ENCODE data around the gene TGM1.

TGM1 gene

DNA sequence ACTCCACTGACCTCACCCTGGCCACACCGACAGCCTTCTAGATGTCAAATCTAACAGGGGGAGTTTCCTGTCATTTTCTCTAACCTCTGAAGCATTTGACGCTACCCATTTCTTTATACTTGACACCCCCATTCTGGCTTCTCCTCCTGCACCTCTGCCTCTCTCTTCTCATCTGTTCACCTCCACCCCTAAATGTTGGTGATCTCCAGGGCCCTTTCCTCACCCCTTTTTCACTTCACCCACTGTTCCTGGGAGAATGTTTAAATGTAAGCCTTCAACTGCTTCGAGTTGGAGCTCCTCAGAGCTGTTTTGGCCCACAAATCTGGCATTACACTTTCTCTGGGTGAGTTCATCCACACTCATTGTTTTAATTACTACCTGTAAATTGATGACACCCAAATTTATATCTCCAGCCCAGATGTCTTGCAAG lies 8.9 kb upstream of the TGM1 start:
- in situ Hi-C loops (cut with MboI; ENCODE audit: low sequenced_read_pairs) = no loop called here

DNA sequence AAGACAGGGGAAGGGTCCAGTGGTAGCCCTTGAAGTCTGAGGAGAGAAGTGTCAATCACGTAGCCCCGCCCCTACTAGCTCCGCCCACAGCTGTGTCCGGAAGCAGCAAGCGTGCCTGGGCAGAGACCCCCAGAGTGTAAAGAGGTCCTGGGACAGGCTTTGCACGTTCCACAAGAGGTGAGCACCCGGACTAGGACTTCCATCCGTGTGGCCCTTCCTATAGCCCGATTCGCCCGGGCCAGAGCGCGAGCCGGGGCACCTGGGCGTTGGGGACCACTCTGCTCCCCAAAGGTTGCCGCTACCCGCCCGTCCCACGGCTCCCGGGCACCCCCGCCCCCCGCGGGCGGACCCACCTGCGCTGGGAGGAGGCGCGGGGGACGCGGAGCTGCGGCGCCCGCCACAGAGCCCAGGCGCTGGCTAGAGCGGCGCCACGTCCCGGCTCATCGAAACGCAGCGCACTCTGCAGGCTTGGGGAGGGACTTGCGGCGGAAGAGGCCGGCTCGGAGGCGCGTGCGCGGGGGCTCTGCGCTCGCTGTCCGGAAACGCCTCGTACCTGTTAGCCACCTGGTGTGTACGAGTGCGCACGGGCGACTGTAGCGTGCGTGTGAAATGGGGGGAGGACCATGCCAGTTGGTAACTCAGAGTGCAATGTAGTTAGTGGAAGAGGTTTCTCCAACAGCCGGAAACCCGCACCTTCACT lies 8.3 kb upstream of the TGM1 start, which contains the start of gene RABGGTA:
Gene RABGGTA (minus strand): TSS at position 464 of the 700 bp plus-strand sequence. CDS start 482 bp downstream, outside the sequence.
- in situ Hi-C loops (cut with MboI; ENCODE audit: low sequenced_read_pairs) = no loop called here

DNA sequence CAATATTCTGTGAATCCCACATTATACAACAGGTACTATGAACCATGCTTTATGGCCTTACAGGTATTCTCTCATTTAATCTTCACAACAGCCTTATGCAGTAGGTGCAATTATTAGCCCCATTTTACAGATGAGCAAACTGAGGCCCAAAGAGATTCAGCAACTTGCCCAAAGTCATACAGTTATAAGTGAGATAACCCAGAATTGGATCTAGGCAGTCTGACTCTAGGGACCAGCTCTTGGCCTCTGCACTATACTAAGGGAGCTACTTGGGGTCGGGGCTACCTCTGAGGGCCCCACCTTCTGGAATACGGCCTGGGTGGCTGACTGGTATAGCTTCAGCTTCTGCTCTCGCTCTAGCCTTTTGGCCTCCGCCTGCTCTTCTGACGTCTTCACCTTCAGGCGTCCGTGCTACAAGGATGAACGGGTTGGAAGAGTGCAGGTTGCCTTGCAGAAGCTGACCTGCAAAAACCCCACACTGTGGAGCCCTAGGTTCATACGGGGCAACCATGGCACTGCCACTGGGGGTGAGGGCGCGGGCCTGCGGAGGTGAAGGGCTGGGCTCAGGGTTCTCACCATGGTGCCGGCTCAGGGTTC lies 7.7 kb upstream of the TGM1 start:
- in situ Hi-C loops (cut with MboI; ENCODE audit: low sequenced_read_pairs) = no loop called here

DNA sequence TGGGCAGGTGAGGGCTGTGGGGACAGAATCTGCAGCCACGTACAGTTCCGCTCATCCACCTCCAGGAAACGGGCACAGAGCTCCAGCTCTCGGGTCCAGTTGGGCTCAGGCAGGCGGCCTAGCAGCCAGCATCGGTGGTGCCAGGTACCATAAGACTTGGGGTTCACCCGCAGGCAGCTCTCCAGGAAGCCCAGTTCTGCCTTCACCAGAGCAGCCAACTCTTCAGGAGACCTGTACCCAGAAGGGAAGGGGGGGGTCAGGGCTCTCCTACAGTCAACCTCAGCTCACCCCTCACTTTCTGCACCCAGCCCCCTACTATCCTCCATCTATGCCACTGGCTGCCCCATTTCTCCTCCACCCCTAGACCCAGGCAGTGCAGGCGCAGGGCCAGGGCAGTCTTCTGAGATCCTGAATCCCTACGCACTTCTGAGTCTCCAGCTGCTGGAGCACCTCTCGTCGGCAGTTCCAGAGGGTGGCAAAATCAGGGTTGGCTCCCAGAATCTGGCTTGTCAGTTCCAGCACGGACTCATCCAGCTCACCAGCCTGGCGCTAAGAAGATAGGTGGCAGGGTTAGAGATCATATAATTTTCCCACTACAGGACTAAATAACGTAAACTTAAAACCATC lies 7.0 kb upstream of the TGM1 start:
- in situ Hi-C loops (cut with MboI; ENCODE audit: low sequenced_read_pairs) = no loop called here

DNA sequence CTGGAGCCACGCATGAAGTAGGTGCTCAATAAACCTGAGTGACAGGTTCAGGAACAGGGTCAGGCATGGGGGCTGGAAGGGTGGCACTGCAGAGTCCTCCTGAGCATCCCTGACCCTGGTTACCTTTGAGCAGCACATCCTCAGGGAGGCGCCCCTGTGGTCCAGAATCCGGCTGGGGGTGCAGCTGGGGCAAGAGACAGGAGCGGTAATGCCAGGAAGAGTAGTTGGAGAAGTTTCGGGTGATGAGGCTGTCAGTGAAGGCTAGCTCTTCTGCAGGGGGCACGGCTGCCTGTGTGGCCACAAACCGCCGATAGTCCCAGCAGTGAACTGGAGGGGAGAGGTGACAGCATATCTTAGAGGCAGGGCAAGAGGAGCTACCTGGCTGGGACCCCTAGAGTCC lies 6.4 kb upstream of the TGM1 start:
- in situ Hi-C loops (cut with MboI; ENCODE audit: low sequenced_read_pairs) = no loop called here

DNA sequence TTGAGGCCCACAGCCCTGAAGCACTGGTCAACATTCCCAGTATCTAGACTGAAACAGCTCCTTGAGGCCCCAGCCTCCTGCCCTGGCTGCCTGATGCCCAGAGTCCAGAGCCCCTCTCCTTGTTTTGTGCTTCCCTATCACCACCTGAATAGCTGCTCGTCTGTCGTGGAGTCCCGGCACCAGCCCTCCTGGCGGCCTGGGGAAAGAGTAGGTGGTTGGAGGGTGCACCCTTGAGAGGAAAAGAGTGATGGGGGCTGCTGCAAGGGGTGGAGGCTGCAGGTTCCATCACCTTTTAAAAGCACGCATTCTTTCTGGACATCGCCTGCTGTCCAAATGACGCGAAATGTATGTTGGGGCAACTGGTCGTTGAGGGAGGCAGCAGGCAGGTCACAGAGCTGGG lies 5.2 kb upstream of the TGM1 start:
- in situ Hi-C loops (cut with MboI; ENCODE audit: low sequenced_read_pairs) = no loop called here

DNA sequence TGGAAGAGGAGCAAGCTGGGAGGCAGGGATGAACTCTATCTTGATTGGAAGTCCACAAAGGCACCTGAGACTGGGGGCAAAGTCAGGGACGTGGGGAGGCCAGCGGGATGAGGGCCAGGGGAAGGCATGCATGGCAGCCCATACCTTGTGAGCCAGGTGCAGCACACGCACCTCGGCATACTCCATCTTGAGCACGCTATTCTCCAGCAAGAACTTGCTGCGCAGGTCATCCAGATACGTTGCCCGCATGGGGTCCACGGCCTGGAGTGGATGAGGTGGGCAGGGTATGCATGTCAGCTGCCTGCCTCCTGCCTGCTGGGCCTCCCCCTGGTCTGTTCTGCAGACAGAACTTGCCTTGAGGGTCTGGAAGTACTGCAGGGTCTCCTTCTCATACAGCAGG lies 4.5 kb upstream of the TGM1 start:
- in situ Hi-C loops (cut with MboI; ENCODE audit: low sequenced_read_pairs) = no loop called here

DNA sequence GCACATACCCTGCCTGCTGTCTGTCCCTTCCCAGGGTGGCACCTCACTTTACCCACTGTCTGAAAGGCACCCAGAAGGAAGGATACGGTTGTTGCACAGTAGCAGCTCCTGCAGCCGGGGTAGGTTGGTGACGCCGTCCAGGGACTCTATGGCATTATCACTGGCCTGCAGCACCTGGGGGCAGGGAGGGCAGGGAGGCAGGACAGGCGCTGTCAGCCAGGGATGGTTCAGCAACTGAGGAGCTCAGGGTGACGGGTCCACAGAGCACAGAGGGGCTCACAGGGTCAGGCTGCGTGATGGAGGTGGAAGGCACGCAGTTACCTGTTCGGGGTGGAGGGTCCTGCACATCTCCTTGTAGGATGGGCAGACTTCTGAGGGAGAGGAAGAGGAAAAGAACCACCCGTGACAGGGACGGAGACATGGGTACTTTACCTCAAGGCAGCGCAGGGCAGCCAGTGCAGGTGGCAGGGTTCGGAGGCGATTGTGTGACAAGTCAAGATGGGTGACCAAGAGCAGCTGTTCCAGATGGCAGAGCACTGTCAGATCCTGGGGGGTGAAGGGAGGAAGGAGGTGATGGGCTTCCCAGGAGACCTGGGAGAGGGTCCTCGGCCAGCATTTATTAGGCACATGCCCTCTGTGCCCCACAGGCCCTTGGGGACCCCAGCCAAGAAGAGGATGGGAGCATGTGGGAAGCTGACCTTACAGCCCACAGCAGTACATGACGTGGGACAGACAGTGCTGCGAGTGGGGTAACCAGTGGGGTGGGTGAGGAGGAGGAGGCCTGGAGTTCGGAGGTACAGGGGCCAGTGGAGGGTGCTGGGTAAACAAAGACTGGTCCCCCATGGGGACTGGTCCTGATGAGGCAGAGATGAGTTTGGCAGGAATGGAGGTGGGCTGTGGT lies 3.6 kb upstream of the TGM1 start:
- in situ Hi-C loops (cut with MboI; ENCODE audit: low sequenced_read_pairs) = no loop called here

DNA sequence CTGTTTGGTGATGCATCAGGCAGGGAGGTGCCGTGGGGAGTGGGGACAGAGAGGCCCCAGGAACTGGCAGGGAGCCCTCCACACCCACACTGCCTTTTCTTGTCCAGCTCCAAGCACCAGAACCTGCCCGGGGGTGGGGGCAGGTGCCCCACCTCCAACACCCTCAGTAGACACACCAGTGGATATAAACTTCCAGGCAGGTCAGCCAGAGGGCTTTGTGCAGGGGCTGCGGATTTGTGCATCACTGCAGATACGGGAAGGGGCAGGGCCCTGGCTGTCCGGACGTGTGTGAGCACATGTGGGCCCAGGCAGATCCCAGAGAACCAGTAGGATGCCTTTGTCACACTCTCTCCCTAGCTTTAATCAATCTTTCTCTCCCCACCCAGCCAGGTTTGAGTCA lies 1.3 kb upstream of the TGM1 start:
- in situ Hi-C loops (cut with MboI; ENCODE audit: low sequenced_read_pairs) = no loop called here

DNA sequence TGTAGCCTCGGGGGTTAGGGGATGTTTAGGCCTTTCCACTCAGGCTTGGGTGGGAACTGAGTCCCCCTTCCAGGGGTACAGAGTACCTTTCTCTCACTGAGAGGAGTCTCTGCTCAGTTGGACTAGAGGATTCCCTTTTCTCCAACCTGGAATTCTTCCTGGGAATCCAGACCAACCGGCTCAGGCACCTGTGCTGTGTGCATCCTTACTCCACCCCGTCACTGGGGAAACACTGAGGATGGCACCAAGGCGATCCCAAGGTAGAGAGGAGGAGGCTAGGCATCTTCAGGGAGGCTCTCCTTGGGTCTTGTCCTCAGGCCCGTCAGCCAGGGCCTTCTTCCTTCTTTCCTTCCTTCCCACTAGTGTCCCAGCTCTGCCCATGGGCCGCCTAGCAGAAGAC lies 871 bp upstream of the TGM1 start:
- in situ Hi-C loops (cut with MboI; ENCODE audit: low sequenced_read_pairs) = no loop called here

DNA sequence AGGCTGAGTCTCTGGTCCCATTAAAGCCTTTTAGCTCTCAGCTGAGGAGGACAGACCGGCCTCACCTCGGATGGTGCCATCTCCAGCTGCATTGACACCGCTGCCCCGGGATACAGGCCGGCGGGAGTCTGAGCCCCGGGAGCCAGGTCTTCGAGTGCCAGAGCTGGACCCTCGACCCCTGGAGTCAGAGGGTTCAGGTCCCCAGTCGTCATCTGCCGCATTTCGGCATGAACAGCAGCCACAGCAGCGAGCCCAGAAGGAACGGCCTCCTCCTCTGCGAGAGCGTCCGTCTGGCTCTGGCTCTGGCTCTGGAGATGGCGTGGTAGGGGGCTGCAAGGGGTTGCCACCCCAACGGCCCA lies 1.0 kb downstream of the TGM1 start:
- in situ Hi-C loops (cut with MboI; ENCODE audit: low sequenced_read_pairs) = no loop called here

DNA sequence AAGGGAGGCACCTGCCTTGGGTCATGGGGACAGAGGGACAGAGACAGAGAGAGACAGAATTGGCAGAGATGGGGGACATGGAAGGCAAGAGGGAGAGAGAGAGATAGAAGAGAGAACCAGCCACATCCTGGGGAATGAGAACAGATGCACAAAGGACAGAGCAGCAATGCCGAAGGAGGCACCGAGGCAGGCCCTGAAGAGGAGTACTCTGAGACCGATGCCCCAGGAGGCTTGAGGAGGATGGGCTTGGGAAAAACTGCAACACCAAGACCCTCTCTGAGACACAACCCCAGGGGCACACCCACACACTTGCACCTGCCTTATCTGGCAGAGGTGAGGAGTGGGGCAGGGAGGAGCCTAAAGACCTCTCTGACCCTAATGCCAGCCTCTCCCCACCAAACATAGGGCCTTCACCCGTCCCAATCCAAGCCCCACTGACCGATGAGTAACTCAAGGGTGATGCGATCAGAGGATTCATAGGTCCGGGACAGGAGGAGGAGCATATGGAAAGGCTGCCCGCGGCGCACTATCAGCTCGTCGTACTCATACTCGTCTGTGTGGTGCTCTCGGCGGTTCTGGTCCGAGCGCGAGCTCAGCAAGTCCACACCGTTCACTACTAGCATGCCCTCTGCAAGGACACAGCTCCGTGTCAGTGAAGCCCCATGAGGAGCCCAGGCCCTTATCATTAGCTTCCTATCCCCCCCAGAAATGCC lies 1.6 kb downstream of the TGM1 start:
- in situ Hi-C loops (cut with MboI; ENCODE audit: low sequenced_read_pairs) = no loop called here

DNA sequence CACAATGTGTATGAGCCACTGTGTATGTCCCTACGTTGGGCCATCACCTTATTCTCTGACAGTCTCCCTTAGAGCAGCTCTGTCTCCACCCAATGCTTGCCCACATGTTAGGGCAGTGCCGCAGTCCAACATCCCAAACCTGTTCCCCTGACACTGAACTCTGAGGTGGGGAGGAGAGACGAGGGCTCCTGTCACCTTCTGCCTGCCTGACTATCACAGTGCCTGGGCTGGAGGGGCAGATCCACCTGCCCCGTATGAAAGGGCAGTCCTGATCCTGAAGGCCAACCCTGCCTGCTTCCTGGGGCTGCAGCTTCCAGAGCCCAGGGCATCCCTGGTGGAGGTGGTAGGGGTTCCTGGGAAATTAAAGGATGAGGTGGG lies 2.2 kb downstream of the TGM1 start:
- in situ Hi-C loops (cut with MboI; ENCODE audit: low sequenced_read_pairs) = no loop called here

DNA sequence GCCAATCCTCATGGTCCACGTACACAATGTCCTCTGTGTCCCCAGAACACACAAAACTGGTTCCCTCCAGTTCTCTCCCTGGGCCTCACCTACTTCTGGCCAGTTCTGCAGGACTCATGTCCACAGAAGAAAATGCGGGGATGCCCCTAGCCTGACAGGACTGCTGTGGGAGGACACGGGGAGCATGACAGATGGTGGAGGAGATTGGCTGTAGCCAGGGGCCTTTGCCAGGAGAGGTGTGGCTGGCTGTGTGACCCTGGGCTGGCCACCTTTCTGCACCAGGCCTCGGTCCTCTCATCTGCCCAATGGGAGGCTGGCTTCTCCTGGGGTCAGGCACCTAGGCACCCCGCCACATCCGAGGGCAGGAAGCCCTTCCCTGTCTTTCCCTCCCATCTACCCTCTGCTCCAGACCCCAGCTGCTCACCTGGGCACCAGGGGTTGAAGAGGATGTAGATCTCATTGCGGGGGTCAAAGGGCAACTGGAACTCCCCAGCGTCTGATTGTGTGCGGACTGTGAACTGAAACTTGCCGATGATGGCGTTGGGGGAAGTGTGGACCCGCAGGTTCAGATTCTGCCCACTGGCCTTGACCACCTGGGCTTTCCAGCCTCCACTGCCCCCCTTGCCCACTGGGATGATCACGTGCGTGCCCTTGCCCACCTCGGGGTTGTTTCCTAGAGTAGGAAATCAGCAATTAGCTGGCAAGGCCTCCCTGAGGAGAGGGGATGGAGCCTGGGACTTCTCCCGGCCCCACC lies 2.8 kb downstream of the TGM1 start:
- in situ Hi-C loops (cut with MboI; ENCODE audit: low sequenced_read_pairs) = no loop called here

DNA sequence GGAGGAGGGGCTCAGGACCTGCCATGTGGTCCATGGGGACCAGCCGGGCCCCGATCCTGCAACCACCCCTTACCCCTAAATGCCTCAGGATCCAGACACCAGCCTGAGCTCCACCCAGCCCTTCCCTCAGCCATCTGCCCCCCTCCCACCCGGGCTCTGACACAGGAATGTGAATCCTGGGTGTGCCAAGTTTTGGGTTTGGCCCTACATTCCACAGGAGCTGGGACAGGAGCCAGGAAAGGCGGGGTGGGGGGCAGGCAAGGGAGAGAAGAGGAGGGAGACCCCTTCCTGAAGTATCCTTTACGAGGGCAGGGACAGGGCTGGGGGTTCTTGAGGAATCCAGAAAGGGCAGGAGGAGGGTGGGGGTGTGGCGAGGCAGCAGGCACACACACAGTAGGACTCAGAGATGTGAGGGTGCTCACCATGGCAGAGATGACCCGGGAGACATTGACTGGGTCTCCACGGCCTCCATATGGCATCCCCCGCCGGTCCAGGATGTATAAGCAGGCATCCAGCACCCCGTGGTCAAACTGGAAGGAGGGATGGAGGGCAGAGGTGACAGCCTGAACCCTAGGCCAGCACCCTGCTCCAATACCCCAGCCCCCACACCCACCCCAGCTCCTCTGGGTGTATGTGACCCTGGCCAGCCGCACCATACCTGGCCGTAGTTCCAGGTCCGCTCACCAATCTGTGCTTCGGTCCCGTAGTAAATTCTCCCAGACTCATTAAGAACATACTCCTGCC lies 3.5 kb downstream of the TGM1 start:
- in situ Hi-C loops (cut with MboI; ENCODE audit: low sequenced_read_pairs) = no loop called here

DNA sequence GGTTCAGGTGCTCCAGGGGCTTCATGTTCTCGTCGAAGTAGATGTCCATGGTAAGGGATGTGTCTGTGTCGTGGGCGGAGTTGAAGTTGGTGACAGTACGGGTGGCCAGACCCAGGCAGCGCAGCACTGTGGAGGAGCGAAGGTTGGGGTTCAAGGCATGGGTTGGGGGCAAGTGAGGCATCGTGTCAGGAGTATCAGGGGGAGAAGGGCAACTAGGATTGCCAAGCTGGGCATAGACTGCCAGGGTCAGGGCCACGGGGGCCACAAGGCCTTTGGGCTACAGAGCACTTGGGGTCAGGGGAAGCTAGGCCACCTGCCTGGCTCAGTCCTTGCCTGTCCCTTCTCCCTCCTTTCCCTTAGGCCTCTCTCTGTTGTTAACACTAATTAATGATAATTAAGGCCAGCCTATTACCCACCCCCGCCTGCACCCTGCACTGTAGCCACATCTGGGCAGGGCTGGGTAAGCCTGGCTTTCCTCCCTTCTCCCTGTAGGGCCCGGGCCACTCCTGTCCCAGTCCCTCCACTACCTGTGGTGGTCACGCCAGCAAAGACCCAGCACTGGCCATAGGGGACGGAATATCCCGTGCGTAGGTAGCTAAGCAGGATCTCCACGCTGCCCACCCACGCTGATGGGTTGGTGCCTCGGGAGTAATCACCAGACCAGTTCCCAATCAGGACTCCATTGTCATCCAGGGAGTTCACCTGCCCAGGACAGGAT lies 4.3 kb downstream of the TGM1 start:
- in situ Hi-C loops (cut with MboI; ENCODE audit: low sequenced_read_pairs) = no loop called here

DNA sequence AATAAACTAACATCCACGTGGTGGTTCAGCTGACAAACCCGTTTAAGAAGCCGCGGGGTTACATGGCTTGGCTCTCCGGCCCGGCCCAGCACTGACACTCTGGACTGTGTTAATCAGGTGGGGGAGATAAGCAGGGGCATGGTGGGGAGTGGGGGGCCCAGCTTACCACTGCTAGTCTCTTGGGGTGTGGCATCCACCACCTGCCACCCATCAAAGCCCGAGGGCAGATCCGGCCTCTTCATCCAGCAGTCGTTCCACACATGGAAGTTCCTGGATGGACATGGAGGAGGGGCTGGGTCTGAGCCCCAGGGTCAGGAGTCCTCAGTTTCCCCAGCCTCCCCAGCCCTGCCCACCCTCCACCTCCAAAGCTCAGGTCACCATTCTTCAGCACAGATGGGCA lies 4.9 kb downstream of the TGM1 start:
- in situ Hi-C loops (cut with MboI; ENCODE audit: low sequenced_read_pairs) = no loop called here

DNA sequence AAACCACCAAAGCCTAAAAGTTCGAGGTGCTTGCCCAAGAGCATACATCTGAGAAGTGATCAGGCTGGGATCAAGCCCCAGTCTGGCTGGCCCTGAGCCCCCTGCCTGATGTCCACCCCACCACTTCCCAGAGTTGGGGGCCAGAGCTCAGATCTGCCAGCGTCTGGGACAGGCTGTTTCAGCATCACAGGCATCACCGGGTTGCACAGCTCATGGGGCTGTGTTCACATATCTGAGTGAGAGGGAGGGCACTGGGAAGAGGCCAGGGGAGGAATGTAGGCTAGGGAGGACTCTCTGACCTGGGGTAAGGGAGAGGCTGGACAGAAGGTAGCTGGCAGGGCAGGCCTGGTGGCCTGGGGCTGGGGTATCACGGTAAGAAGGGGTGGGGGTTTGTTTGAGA lies 6.0 kb downstream of the TGM1 start:
- in situ Hi-C loops (cut with MboI; ENCODE audit: low sequenced_read_pairs) = no loop called here

Data from HL-60/S4 treated with retinoic acid at 250 ng/mL for 4 days and 3 days (cell line).